ENCODE results near the gene TCEANC.

- TF ChIP-seq CEBPB (IDR thresholded peaks at IDR 0.05; ENCODE audit: low read depth, low read length) (no peak), CTCF (conservative IDR thresholded peaks at IDR 0.05; ENCODE audit: low read depth, low read length) (no peak), MAZ (IDR thresholded peaks at IDR 0.05; ENCODE audit: borderline replicate concordance, low read depth, low read length) (no peak), POLR2A (IDR thresholded peaks at IDR 0.05; ENCODE audit: low read depth, low read length) (no peak), SMC3 (IDR thresholded peaks at IDR 0.05; ENCODE audit: low read depth, low read length) (no peak), NFE2L2 (IDR thresholded peaks at IDR 0.05; ENCODE audit: low read depth, low read length) (no peak), MAFK (IDR thresholded peaks at IDR 0.05; ENCODE audit: low read depth, low read length) (no peak), FOS (IDR thresholded peaks at IDR 0.05; ENCODE audit: low read depth, low read length) (no peak), MXI1 (IDR thresholded peaks at IDR 0.05; ENCODE audit: borderline replicate concordance, low read depth, low read length) (no peak), USF2 (IDR thresholded peaks at IDR 0.05; ENCODE audit: low read depth, low read length) (no peak), BHLHE40 (IDR thresholded peaks at IDR 0.05; ENCODE audit: low read depth, low read length) (no peak), RCOR1 (IDR thresholded peaks at IDR 0.05; ENCODE audit: insufficient replicate concordance, low read length) (no peak), RFX5 (IDR thresholded peaks at IDR 0.05; ENCODE audit: low read depth, low read length) (no peak), ELK1 (IDR thresholded peaks at IDR 0.05; ENCODE audit: borderline replicate concordance, low read depth, low read length) (no peak)
These were observed 50.6 kb downstream of the TCEANC start for GRCh38 chrX:13703589-13703988.
